B cell (primary cell): Measurements from ENCODE around the gene DDAH1. TPM values are rescaled to one million over a fixed set of nuclear protein-coding genes. Genes with fewer than 3 reads are reported as not detected.

Source experiments
- ATAC-seq: fragments of 200-7000 bp; cut with Tn5 transposase; one replicate; pipeline ENCODE4 v1.10.0; 2021; ENCODE audit warnings: low read depth, mild to moderate bottlenecking, moderate number of reproducible peaks, moderate library complexity
- CTCF ChIA-PET: fragments of 350-600 bp; sonication (Branson Sonifier 250); formaldehyde crosslinking; loops from one replicate; lab custom pipeline; 2021; ENCODE audit warnings: antibody characterized with exemption, inconsistent platforms; lab: Charles Lee
- POLR2A ChIA-PET: fragments of 350-600 bp; sonication (Branson Sonifier 250); formaldehyde crosslinking; loops from one replicate; lab custom pipeline; 2021; ENCODE audit warnings: antibody characterized with exemption; lab: Charles Lee
- DNase-seq: peaks from one replicate; pipeline ENCODE4 v3.0.0; 2013
- H2AFZ ChIP-seq: 2 replicates; pipeline ENCODE4 v1.6.1; 2012; ENCODE audit warnings: mild to moderate bottlenecking, low read depth, low read length; ENCODE audit not compliant: insufficient read depth, poor library complexity, severe bottlenecking
- H3K27ac ChIP-seq, 2 donors: 1 replicate in 1 of 2; 2 replicates in 1 of 2; pipeline ENCODE4 v1.5.1; 2012 to 2013; ENCODE audit warnings: low read length in 2 of 2, mild to moderate bottlenecking in 2 of 2, moderate library complexity in 1 of 2
- H3K27me3 ChIP-seq, 4 experiments: fragments of 200-600 bp in 1 of 4; sonication (generic) in 1 of 4; replicated peaks in 1 of 4; 1 replicate in 2 of 4; 2 replicates in 2 of 4; pipeline versions ENCODE4 v1.6.1 to v1.7.0; 2013 to 2016; ENCODE audit warnings: low read length in 3 of 4, mild to moderate bottlenecking in 2 of 4, mixed read lengths in 1 of 4, moderate library complexity in 1 of 4; ENCODE audit not compliant: insufficient read depth in 4 of 4, control insufficient read depth in 3 of 4; ENCODE audit errors: control extremely low read depth in 1 of 4
- H3K36me3 ChIP-seq, 2 experiments: replicated peaks in 1 of 2; 1 replicate in 1 of 2; 2 replicates in 1 of 2; pipeline versions ENCODE4 v1.6.1 to v1.7.1; 2013; ENCODE audit warnings: low read length in 1 of 2; ENCODE audit not compliant: insufficient read depth in 2 of 2, control insufficient read depth in 1 of 2; ENCODE audit errors: control extremely low read depth in 1 of 2, extremely low read depth in 1 of 2
- H3K4me1 ChIP-seq, 2 donors: fragments of 200-600 bp in 1 of 2; sonication (generic) in 1 of 2; 1 replicate in 1 of 2; 2 replicates in 1 of 2; pipeline versions ENCODE4 v1.5.1 to v1.6.1; 2013 to 2017; ENCODE audit warnings: low read length in 2 of 2; ENCODE audit not compliant: control insufficient read depth in 2 of 2, insufficient read depth in 2 of 2
- H3K4me2 ChIP-seq: replicated peaks from 2 replicates; pipeline ENCODE3; 2012; ENCODE audit warnings: mild to moderate bottlenecking, low read depth, low read length; ENCODE audit not compliant: poor library complexity, severe bottlenecking
- H3K4me3 ChIP-seq, 5 experiments: fragments of 200-600 bp in 1 of 5; sonication (generic) in 1 of 5; 1 replicate in 3 of 5; 2 replicates in 2 of 5; pipeline versions ENCODE4 v1.5.1 to v1.7.0; 2011 to 2016; ENCODE audit warnings: low read length in 4 of 5, mild to moderate bottlenecking in 4 of 5, low read depth in 2 of 5, control low read depth in 1 of 5, moderate library complexity in 1 of 5; ENCODE audit not compliant: insufficient read depth in 1 of 5; ENCODE audit errors: control extremely low read depth in 1 of 5, extremely low read depth in 1 of 5
- H3K79me2 ChIP-seq: fragments of 200-600 bp; sonication (generic); one replicate; pipeline ENCODE4 v1.6.0; 2016; ENCODE audit warnings: low read length; ENCODE audit not compliant: control insufficient read depth, insufficient read depth
- H3K9ac ChIP-seq: fragments of 200-600 bp; sonication (generic); 2 replicates; pipeline ENCODE4 v1.6.1; 2017; ENCODE audit warnings: mild to moderate bottlenecking, low read length, moderate library complexity
- H3K9me3 ChIP-seq, 3 donors: one replicate each; pipeline versions ENCODE4 v1.6.1 to v1.7.1; 2013; ENCODE audit warnings: low read length in 2 of 3; ENCODE audit not compliant: control insufficient read depth in 2 of 3, insufficient read depth in 1 of 3; ENCODE audit errors: control extremely low read depth in 1 of 3
- H4K20me1 ChIP-seq: 2 replicates; pipeline ENCODE4 v1.6.0; 2012; ENCODE audit warnings: mild to moderate bottlenecking, low read length; ENCODE audit not compliant: insufficient read depth, control insufficient read depth, poor library complexity, severe bottlenecking
- H3K27ac Mint-ChIP-seq: one replicate; pipeline ENCODE4 v1.8.0; 2021; ENCODE audit warnings: mixed read lengths
- H3K27me3 Mint-ChIP-seq: one replicate; pipeline ENCODE4 v1.8.0; 2021; ENCODE audit warnings: mixed read lengths
- H3K4me1 Mint-ChIP-seq: one replicate; pipeline ENCODE4 v1.8.0; 2021; ENCODE audit warnings: mixed read lengths
- H3K4me3 Mint-ChIP-seq: one replicate; pipeline ENCODE4 v1.8.0; 2021; ENCODE audit warnings: mixed read lengths
- H3K9me3 Mint-ChIP-seq: one replicate; pipeline ENCODE4 v1.8.0; 2022; ENCODE audit warnings: mixed read lengths; ENCODE audit not compliant: insufficient read depth
- EZH2 ChIP-seq: IDR thresholded peaks from 2 replicates; pipeline ENCODE4 v1.6.1; 2012; ENCODE audit warnings: borderline replicate concordance, low read depth, mild to moderate bottlenecking, moderate library complexity, low read length; ENCODE audit not compliant: insufficient read depth, poor library complexity, severe bottlenecking
- WGBS: methylation state at CpG from one replicate; pipeline ENCODE4 v1.1.5; 2013; ENCODE audit warnings: missing lambda C conversion rate; ENCODE audit not compliant: insufficient coverage; 5-methylcytosine and 5-hydroxymethylcytosine counted together
- intact Hi-C: fragments of 100-400 bp; cut with micrococcal nuclease; formaldehyde crosslinking; loops from one replicate; pipeline ENCODE4 v1.10.0; 2022
- polyA plus RNA-seq: library from polyadenylated mRNA; depleted of rRNA; stranded (reverse); fragments of >200 nt; gene quantifications from 2 replicates; pipeline ENCODE4 v1.2.3, GENCODE V29; 2012
- total RNA-seq, 2 donors: library from RNA; stranded (reverse); fragments of 120-200 nt in 1 of 2; gene quantifications; 1 replicate in 1 of 2; 2 replicates in 1 of 2; pipeline versions ENCODE4 v1.2.3 to v1.2.4, GENCODE V29; 2013 to 2022
- TF ChIP-seq, protein P1 (sequence below): fragments of 200-600 bp; IDR thresholded peaks from one replicate; pipeline ENCODE4 v1.8.0; 2022; ENCODE audit warnings: antibody characterized with exemption, mild to moderate bottlenecking

Gene DDAH1
- total and polyA plus RNA-seq, 2 donors (not counting 1 experiment from before 2014, with no cell fraction given), result 0.04 TPM; not detected in 1

DNA sequence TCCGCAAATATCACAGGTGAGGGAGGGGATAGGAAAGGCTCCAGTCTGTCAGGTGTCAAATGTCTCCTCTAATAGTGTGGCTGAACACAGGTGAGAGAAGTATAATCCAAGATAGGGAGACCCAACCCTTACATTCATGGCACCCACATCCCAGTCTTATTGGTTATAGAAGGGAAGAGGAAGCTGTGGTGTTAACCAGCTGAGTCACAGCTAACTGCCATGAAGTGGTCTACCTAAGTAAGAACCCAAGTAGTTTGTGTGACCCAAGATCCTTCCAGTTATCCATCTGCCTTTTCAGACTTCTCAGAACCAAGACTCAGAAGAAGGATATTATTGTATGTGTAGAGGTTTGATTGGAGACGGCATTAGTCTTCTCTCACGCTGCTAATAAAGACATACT lies 37.1 kb downstream of the DDAH1 start:
- Histone ChIP-seq H3K27ac (no peak overlapping the region), H3K36me3 (no peaks in the 10 kb centered on the region), H4K20me1 (no peaks in the 10 kb centered on the region), H3K9me3 (no peaks in the 10 kb centered on the region), H3K4me2 (no peak overlapping the region), H3K4me3 (no peak overlapping the region), H3K27me3 (no peaks in the 10 kb centered on the region), H2AFZ (no peak overlapping the region), H3K9ac (no peak overlapping the region), H3K4me1 (peaks cover 9 to 10% of the 10 kb centered on the region in 2 donors), H3K79me2 (no peaks in the 10 kb centered on the region)
- intact Hi-C loops, result no loop called here
- ChIA-PET CTCF (no interaction called here), POLR2A (no interaction called here)
- no peak overlapping the region for H3K27ac Mint-ChIP-seq
- WGBS, result 100% methylated on average over 2 of the region's 3 CpGs
- no peak for ATAC-seq
- DNase-seq, result no peak
- H3K4me3 Mint-ChIP-seq, result no peak overlapping the region
- TF ChIP-seq, protein P1, sequence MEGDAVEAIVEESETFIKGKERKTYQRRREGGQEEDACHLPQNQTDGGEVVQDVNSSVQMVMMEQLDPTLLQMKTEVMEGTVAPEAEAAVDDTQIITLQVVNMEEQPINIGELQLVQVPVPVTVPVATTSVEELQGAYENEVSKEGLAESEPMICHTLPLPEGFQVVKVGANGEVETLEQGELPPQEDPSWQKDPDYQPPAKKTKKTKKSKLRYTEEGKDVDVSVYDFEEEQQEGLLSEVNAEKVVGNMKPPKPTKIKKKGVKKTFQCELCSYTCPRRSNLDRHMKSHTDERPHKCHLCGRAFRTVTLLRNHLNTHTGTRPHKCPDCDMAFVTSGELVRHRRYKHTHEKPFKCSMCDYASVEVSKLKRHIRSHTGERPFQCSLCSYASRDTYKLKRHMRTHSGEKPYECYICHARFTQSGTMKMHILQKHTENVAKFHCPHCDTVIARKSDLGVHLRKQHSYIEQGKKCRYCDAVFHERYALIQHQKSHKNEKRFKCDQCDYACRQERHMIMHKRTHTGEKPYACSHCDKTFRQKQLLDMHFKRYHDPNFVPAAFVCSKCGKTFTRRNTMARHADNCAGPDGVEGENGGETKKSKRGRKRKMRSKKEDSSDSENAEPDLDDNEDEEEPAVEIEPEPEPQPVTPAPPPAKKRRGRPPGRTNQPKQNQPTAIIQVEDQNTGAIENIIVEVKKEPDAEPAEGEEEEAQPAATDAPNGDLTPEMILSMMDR, result no peak
- no peak for TF ChIP-seq EZH2
- peaks cover 18% of the 10 kb centered on the region for H3K4me1 Mint-ChIP-seq
- H3K27me3 Mint-ChIP-seq, result no peaks in the 10 kb centered on the region
- H3K9me3 Mint-ChIP-seq, result peaks cover 6% of the 10 kb centered on the region

DNA sequence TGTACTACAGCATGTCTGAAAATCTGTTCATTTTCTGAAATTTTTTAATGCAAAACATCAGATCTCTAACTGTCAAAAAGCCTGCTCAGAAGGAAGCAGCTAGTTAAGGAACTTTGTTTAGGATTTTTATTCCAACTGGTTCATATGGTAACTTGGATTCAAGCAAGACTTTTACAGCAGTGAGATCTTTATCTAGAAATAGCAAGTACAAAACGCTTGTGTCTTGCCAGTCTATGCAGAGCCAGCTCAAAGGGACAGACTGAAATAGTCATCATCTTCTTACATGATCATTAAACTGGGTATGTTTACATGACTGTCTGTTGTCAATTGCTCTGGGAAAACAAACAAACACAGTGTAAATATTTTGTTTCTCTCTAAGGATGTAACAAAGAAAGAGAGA lies 37.6 kb downstream of the DDAH1 start:
- ATAC-seq (no peak), DNase-seq (no peak)
- no peaks in the 10 kb centered on the region for H3K27me3 ChIP-seq
- 67% methylated on average over 1 of the region's 1 CpG for WGBS
- no peak overlapping the region for H3K4me3 ChIP-seq
- Mint-ChIP-seq H3K27me3 (no peaks in the 10 kb centered on the region), H3K4me1 (peaks cover 18% of the 10 kb centered on the region), H3K27ac (no peak overlapping the region), H3K9me3 (peaks cover 6% of the 10 kb centered on the region), H3K4me3 (no peak overlapping the region)
- no peak overlapping the region for H3K4me2 ChIP-seq
- CTCF ChIA-PET, result no interaction called here
- TF ChIP-seq EZH2, result no peak
- TF ChIP-seq, protein P1, result no peak
- no peaks in the 10 kb centered on the region for H3K79me2 ChIP-seq
- H2AFZ ChIP-seq, result no peak overlapping the region
- H3K36me3 ChIP-seq, result no peaks in the 10 kb centered on the region
- H3K27ac ChIP-seq, result no peak overlapping the region
- no peak overlapping the region for H3K9ac ChIP-seq
- no peaks in the 10 kb centered on the region for H4K20me1 ChIP-seq
- no peaks in the 10 kb centered on the region for H3K9me3 ChIP-seq
- POLR2A ChIA-PET, result interaction anchor here (0.6 kb wide), 1 partner anchor 9 kb away, joined by 3 read pairs; no protein-coding TSS in a partner anchor
- intact Hi-C loops, result no loop called here
- H3K4me1 ChIP-seq, result peaks cover 9 to 10% of the 10 kb centered on the region in 2 donors
